ENCODE results near the gene EN1.

The EN1 gene

DNA sequence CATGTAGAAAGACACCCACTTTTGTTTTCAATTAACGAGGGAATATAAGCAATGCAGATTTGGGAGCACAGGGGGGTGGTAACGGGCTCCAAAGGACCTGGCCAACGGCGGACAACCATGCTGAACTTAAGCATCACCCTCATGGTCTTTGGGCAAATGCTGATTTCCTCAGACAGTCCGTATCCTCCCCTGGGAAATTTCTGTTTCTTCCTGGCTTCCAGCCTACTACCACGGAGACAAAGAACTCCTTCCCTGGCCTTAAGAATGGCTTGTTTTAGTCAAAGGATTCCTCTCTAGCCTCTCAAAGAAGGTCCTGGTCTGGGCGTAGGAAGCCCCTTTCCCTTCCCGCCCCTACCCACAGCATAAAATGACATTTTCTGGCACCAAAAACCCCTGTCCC lies 34.3 kb downstream of the EN1 start:
- no peak for DNase-seq
- TF ChIP-seq GATA1 (IDR thresholded peaks at IDR 0.05; ENCODE audit: low read depth, low read length): no peak
- TF ChIP-seq POLR2A (IDR thresholded peaks at IDR 0.05; ENCODE audit: low read length): no peak

DNA sequence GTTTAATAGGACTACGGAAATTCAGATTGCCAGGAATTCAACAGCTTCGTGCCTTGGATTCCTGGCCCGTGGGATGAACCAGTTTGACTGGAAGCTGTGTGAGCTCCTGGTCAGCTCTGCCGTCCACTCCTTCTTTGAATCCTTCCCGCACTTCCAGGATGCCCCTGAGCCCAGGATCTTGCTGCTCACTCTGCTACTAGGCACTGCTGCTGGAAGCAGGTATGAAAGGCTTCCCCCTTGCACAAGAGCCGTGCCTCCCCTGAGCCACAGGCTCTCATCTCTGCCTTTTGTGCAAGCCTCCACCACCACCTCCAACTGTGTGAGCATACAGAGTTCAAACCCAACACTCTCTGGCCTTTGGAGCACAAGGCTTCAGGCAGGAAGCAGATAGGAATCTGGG lies 34.9 kb downstream of the EN1 start:
- DNase-seq: no peak
- TF ChIP-seq GATA1 (IDR thresholded peaks at IDR 0.05; ENCODE audit: low read depth, low read length): no peak
- no peak for TF ChIP-seq POLR2A (IDR thresholded peaks at IDR 0.05; ENCODE audit: low read length)

DNA sequence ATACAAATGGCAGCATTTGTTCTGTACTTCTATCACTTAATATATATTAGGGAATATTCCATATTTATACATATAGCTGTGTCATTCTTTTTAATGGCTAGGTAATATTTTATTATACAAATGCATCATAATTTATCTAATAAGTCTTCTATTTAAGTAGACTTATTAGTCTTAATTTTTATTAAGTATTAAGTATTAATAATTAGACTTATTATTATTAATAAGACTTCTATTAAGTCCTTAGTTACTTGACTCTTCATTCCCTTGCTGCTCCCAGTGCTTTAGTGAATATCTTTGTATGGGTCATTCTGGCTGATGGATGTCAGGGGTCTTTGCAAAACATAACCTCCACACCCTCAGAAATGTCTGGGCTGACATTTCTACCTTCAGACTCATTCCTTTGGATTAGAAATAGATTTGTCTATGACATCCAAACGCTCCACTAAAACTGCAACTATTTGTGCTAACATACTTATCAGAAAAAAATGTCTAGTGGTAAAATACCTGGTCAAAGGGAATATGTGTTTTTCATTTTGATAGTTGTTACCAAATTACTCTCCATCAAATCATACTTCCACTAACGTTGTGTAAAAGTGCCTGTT lies 35.8 kb downstream of the EN1 start:
- TF ChIP-seq POLR2A (IDR thresholded peaks at IDR 0.05; ENCODE audit: low read length): no peak
- TF ChIP-seq GATA1 (IDR thresholded peaks at IDR 0.05; ENCODE audit: low read depth, low read length): no peak
- DNase-seq: no peak

DNA sequence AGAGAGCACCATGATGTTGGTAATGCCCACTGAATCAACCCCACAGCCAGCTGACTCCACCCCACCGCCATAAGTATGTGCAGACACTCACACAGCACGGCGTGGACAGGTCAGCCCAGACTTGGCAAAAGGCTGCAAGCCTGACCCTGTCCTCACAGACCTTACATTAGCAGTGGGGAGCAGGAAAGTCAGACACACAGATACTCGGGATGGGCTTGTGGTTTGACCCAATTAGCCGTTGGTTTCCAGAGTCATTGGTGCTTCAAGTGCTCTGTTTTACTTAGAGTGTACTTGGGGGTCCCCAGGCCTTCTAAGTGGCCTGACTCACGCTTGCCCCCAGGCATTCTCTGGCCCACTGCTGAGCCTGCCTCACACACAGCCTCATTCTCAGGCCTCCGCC lies 36.7 kb downstream of the EN1 start:
- no peak for DNase-seq
- TF ChIP-seq GATA1 (IDR thresholded peaks at IDR 0.05; ENCODE audit: low read depth, low read length): no peak
- TF ChIP-seq POLR2A (IDR thresholded peaks at IDR 0.05; ENCODE audit: low read length): no peak

DNA sequence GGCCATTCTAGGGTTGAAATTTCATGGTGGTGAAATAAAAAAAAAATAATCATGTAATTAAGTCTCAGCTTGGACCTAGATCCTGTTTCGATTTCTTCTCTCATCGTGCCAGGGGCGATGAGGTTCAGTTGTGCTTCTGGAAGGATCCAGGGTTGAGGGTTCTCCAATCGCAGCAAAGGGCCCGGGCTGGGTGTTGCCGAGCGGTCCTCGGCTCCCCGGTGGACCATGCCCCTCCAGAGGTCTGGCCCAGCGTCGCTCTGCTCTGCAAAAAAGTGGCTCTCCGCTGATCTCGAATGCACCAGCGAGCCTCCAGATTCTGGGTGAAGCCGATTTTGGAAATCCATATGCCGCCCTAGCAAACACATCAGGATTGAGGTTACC lies 39.0 kb downstream of the EN1 start:
- TF ChIP-seq GATA1 (IDR thresholded peaks at IDR 0.05; ENCODE audit: low read depth, low read length) (no peak), POLR2A (IDR thresholded peaks at IDR 0.05; ENCODE audit: low read length) (no peak)
- no peak for DNase-seq

DNA sequence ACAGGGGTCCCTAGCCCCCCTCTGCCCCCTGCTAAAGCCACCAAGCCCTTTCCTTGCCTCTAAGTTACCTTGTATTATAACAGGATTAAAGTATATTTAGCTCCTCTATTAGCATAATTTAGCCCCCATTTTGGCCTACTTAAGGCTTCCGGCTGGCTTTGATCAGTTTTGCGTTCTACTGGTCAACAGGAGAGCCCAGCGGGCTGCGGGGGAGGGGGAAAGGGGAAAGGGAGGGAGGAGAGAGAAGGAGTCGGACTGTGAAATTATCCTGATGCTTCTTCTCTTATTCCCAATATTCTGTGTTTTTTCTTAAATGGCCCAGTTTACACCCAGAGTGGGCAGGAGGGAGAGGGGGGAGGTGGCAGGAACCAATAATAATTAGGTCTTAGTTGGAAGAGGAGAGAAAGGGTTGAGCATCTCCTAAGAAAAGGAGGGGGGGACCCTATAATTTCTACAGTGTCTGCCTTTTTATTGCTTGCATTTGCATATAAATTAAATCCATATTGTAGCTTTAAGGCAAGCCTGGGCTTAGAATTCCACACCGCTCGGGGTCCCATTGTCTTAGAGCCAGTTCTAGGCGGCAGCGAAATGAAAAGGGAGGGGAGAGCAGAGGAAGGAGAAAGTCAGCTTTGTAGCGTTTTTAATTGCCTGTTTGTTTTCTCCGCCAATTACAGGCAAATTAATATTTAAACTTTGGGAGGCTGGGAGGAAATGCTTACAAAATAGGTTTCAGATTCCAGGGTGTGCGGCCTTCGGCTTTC lies 39.6 kb downstream of the EN1 start:
- no peak for TF ChIP-seq POLR2A (IDR thresholded peaks at IDR 0.05; ENCODE audit: low read length)
- TF ChIP-seq GATA1 (IDR thresholded peaks at IDR 0.05; ENCODE audit: low read depth, low read length): no peak
- DNase-seq: no peak

DNA sequence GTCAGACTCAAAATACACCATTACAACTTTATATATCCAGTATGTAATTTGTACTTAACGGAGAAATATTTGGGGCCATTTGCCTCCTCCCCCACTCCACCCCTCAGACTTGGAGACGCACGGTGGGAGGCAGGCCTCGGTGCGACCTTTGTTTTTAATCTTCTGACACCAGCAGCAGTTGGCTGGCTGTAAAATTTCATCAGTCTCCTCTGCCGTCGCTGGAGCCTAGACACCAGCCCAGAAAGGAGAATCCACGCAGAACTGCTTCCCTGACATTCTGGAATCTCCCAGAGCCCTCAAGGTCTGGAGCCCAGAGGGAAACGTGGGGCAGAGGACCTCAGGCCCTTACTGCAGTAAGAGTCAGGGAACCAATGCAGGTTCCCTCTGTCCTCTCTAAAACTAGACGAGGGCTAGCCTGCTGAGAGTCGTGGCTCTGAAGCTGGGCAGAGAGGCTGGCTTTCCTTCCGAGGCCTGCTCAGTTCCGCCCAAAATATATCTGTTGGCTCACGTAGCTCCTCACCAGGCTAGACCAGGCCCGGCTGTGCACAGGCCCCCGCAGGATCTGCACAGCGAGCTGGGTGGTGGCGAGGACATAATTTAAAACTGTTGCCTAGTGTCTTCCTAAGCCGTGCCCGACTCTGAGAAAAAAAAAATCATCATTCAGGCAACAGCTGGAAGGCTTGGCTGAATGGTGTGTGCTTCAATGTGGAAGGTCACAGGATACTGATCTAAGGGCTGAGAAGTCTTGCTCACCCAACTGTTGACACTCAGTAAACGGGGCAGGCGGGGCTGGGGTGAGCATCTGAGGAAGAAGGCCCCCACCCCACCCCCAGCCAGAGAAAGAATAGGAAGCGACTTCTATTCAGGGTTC lies 40.4 kb downstream of the EN1 start:
- no peak for DNase-seq
- TF ChIP-seq GATA1 (IDR thresholded peaks at IDR 0.05; ENCODE audit: low read depth, low read length) (no peak), POLR2A (IDR thresholded peaks at IDR 0.05; ENCODE audit: low read length) (no peak)

DNA sequence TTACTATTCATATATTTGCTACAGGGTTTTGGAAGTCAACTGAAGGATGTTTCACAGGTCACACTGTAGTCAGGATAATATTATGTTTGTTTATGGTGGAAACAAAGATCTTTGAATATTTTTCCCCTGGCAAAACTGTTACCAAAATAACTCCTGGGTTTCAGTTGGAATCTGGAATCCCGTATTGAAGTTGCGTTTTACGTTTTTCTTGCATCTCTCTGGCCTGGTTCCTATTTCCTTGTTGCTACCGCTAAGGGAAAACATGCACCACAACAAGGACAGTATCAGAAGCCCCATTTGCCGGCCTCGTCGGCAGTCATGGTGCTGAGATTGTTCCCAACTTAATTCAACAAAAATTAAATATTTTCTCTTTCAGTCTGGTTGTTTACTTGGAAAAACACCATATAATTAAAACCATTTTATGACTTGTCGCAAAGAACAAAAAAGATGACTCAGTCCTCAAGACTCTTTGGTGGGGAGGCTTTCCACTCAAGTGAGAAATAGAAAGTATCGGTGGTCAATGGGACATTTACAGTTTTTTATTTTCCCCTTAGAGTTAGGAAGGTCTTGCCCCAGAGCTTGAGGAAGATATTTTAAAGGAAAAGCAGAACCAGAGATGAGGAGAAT lies 42.3 kb downstream of the EN1 start:
- no peak for TF ChIP-seq POLR2A (IDR thresholded peaks at IDR 0.05; ENCODE audit: low read length)
- TF ChIP-seq GATA1 (IDR thresholded peaks at IDR 0.05; ENCODE audit: low read depth, low read length): no peak
- no peak for DNase-seq

DNA sequence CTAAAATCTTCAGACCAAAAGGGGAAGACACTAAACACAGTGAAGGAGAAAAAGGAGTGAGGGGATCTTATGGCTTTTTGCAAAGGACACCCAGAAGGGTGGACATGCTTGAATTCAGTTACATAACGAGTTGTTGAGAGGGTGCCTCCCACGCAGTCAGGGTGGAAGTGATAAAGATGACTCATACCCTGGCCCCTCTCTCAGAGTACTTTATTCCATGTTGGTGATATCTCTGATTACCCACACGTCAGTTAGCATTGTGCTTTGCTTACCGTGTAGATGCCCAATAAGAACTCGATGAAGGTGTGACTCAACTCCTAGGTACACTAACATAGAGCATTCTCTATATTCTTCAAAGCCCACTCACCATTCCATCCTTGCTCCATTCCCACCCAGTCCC lies 44.4 kb downstream of the EN1 start:
- TF ChIP-seq GATA1 (IDR thresholded peaks at IDR 0.05; ENCODE audit: low read depth, low read length) (no peak), POLR2A (IDR thresholded peaks at IDR 0.05; ENCODE audit: low read length) (no peak)
- DNase-seq: peak in 1 of 2 experiments; percentile 0

DNA sequence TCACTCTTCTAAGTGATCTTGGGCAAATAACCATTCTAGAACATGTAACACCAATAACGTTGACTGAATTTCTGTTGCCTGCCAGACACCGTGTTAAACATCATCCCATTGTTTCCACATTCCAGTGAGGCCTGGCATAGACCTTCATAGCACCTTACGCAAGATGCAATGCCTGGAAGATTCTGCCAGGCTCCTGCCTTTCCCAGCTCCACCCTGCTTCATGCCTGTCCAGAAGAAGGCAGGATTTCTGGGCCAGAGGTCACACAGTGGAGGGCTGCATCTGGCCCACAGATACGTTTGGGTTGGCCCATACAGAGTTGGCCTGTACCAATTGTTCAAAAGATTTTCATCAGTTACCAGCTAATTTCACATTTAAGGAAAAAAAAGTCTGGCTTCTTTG lies 46.3 kb downstream of the EN1 start:
- no peak for DNase-seq
- TF ChIP-seq GATA1 (IDR thresholded peaks at IDR 0.05; ENCODE audit: low read depth, low read length): no peak

DNA sequence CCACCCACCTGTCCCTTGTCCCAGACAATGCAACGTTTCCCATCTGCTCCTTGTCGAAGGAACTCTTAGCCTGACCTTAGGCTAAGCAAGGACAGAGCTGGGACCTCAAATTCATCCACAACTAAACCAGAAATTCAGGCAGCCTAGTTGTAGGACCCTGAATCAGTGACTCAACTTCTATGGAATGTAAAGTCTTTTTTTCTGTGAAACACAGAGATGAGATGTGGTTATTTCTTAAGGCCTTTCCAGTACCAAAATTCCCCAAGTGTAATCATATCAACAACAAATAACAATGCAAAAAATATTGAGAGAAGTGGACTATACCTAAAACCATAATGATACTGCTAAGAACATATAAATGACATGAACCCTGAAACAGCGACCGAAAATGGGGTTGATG lies 46.7 kb downstream of the EN1 start:
- DNase-seq: no peak

DNA sequence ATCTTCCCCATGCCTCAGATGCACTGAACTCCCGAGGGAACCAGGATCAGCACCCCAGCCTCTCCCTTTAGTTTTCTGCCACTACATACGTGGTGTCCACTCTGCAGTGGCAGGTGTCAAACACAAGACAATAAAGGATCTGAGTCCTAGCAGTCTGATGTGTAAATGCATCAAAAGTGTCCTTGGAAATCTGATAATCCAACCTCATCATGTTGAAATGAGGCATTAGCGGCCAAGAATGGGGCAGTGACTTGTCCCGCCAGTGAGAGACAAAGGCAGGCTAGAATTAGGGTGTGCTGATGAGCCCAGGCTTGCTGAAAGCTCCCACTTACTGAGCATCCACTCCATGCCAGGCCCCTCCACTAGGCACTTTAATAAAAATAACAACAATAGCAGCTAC lies 52.9 kb downstream of the EN1 start:
- DNase-seq: no peak
- no peak for TF ChIP-seq GATA1 (IDR thresholded peaks at IDR 0.05; ENCODE audit: low read depth, low read length)
- TF ChIP-seq POLR2A (IDR thresholded peaks at IDR 0.05; ENCODE audit: low read length): no peak

More for the DNA sequence above, 46.7 kb downstream of the EN1 start:
- TF ChIP-seq GATA1 (IDR thresholded peaks at IDR 0.05; ENCODE audit: low read depth, low read length) (no peak), POLR2A (IDR thresholded peaks at IDR 0.05; ENCODE audit: low read length) (no peak)

All from erythroblast (primary cell).